HG03039 (cell line): ENCODE measurements around the gene SFRP5.

ENCODE experiments used
- ATAC-seq: cut with Tn5 transposase; IDR thresholded peaks from one replicate; pipeline ENCODE4 v1.9.1; 2021; ENCODE audit warnings: mild to moderate bottlenecking, moderate library complexity; ENCODE audit not compliant: unreplicated experiment

Gene SFRP5

GRCh38 chr10:97766996-97767924, 4.5 kb downstream of the SFRP5 start:
- no peak for ATAC-seq

GRCh38 chr10:97766106-97766810, 5.5 kb downstream of the SFRP5 start:
- no peak for ATAC-seq

- no peak for ATAC-seq
These were observed 6.6 kb downstream of the SFRP5 start for GRCh38 chr10:97765201-97765600.

- ATAC-seq, result no peak
These were observed 7.3 kb downstream of the SFRP5 start for GRCh38 chr10:97764519-97764931.

GRCh38 chr10:97763947-97764346, 7.9 kb downstream of the SFRP5 start:
- ATAC-seq, result no peak

- ATAC-seq, result no peak
These were observed 8.4 kb downstream of the SFRP5 start for GRCh38 chr10:97763411-97763810.

GRCh38 chr10:97762816-97763215, 9.0 kb downstream of the SFRP5 start:
- no peak for ATAC-seq

- ATAC-seq, result no peak
These were observed 9.7 kb downstream of the SFRP5 start for GRCh38 chr10:97762056-97762455.

GRCh38 chr10:97761331-97761865, 10.4 kb downstream of the SFRP5 start:
- ATAC-seq, result no peak

GRCh38 chr10:97760461-97761257, 11.1 kb downstream of the SFRP5 start:
- ATAC-seq, result no peak

- no peak for ATAC-seq
These were observed 11.9 kb downstream of the SFRP5 start for GRCh38 chr10:97759946-97760345.

- ATAC-seq, result no peak
These were observed 12.5 kb downstream of the SFRP5 start for GRCh38 chr10:97759158-97759887.

- no peak for ATAC-seq
These were observed 14.3 kb downstream of the SFRP5 start for GRCh38 chr10:97757471-97757870.

- ATAC-seq, result no peak
These were observed 16.1 kb downstream of the SFRP5 start for GRCh38 chr10:97755718-97756117.

- no peak for ATAC-seq
These were observed 17.1 kb downstream of the SFRP5 start for GRCh38 chr10:97754726-97755125.

- ATAC-seq, result no peak
These were observed 18.8 kb downstream of the SFRP5 start for GRCh38 chr10:97752956-97753355.

GRCh38 chr10:97748116-97748515, 23.7 kb downstream of the SFRP5 start:
- ATAC-seq, result no peak

- ATAC-seq, result no peak
These were observed 24.2 kb downstream of the SFRP5 start for GRCh38 chr10:97747573-97747972.

GRCh38 chr10:97744405-97745035, 27.3 kb downstream of the SFRP5 start:
- ATAC-seq, result no peak
